SU-DHL-6 (cell line): ENCODE data around the gene EEF1A2.

Source experiments
- H2AFZ ChIP-seq: fragments of 200-600 bp; sonication (generic); 2 replicates; pipeline ENCODE4 v1.6.1; 2014; ENCODE audit warnings: low read depth, mild to moderate bottlenecking, moderate library complexity, mixed read lengths, antibody characterized with exemption, low read length; ENCODE audit not compliant: severe bottlenecking
- H3F3A ChIP-seq: fragments of 200-600 bp; shearing (Covaris generic); 2 replicates; pipeline ENCODE4 v1.6.0; 2016; ENCODE audit warnings: antibody characterized with exemption, mild to moderate bottlenecking; ENCODE audit not compliant: insufficient read depth
- H3K27ac ChIP-seq: fragments of 200-600 bp; sonication (generic); 2 replicates; pipeline ENCODE4 v1.5.1; 2016; ENCODE audit warnings: low read depth, mild to moderate bottlenecking, low read length, moderate library complexity, mixed read lengths
- H3K27me3 ChIP-seq: fragments of 200-600 bp; sonication (generic), shearing (Covaris generic); 2 replicates; pipeline ENCODE4 v1.6.0; 2014; ENCODE audit warnings: mild to moderate bottlenecking, low read length
- H3K36me3 ChIP-seq: fragments of 200-600 bp; sonication (generic); 2 replicates; pipeline ENCODE4 v1.6.1; 2014; ENCODE audit warnings: mild to moderate bottlenecking, low read length, mixed read lengths
- H3K4me2 ChIP-seq: fragments of 300-600, 200-600 bp; shearing (Covaris generic), sonication (generic); 2 replicates; pipeline ENCODE4 v1.6.0; 2014; ENCODE audit warnings: low read length, low read depth, mild to moderate bottlenecking; ENCODE audit not compliant: poor library complexity, severe bottlenecking
- H3K4me3 ChIP-seq: fragments of 200-600 bp; sonication (generic); 2 replicates; pipeline ENCODE4 v1.5.1; 2014; ENCODE audit warnings: antibody characterized with exemption, low read length, mild to moderate bottlenecking, mixed read lengths; ENCODE audit not compliant: insufficient read depth, poor library complexity, severe bottlenecking
- H3K79me2 ChIP-seq: fragments of 200-600 bp; sonication (generic); 2 replicates; pipeline ENCODE4 v1.6.1; 2014; ENCODE audit warnings: mild to moderate bottlenecking, low read length, moderate library complexity; ENCODE audit not compliant: insufficient read depth
- H3K9ac ChIP-seq: fragments of 200-600 bp; sonication (generic); 2 replicates; pipeline ENCODE4 v1.7.0; 2014; ENCODE audit warnings: mild to moderate bottlenecking, low read length
- H3K9me2 ChIP-seq: fragments of 200-600 bp; sonication (generic); replicated peaks from 2 replicates; pipeline ENCODE4 v1.6.1; 2014; ENCODE audit warnings: low read length; ENCODE audit not compliant: insufficient read depth
- H3K9me3 ChIP-seq: fragments of 200-600 bp; sonication (generic); 2 replicates; pipeline ENCODE4 v1.6.1; 2014; ENCODE audit warnings: low read length, mixed read lengths; ENCODE audit not compliant: insufficient read depth
- H4K20me1 ChIP-seq: fragments of 200-600 bp; sonication (generic); 2 replicates; pipeline ENCODE4 v1.6.1; 2014; ENCODE audit warnings: low read depth, mild to moderate bottlenecking, antibody characterized with exemption, low read length, moderate library complexity, mixed read lengths
- CTCF ChIP-seq: fragments of 200-600 bp; sonication (generic); IDR thresholded peaks from one replicate; pipeline ENCODE4 v1.5.1; 2017; ENCODE audit warnings: antibody characterized with exemption, mild to moderate bottlenecking, low read length, moderate library complexity; ENCODE audit not compliant: insufficient read depth, poor library complexity, severe bottlenecking
- EZH2phosphoT487 ChIP-seq: fragments of 200-600 bp; sonication (generic), shearing (Covaris generic); conservative IDR thresholded peaks from 2 replicates; pipeline ENCODE4 v1.6.1; 2018; ENCODE audit warnings: mild to moderate bottlenecking, antibody characterized with exemption, low read length, moderate library complexity, mixed read lengths

The EEF1A2 gene

GRCh38 chr20:63463400-63464288 lies 35.2 kb downstream of the EEF1A2 start:
- Histone ChIP-seq H3K27ac (no peak overlapping the region), H3K9me2 (no peaks in the 10 kb centered on the region), H3K4me2 (no peak overlapping the region), H3K79me2 (no peaks in the 10 kb centered on the region), H3K9me3 (no peaks in the 10 kb centered on the region), H2AFZ (no peak overlapping the region), H3K9ac (no peak overlapping the region), H3F3A (no peaks in the 10 kb centered on the region), H3K4me3 (no peak overlapping the region), H4K20me1 (no peaks in the 10 kb centered on the region), H3K27me3 (no peaks in the 10 kb centered on the region), H3K36me3 (no peaks in the 10 kb centered on the region)
- TF ChIP-seq CTCF, result no peak
- TF ChIP-seq EZH2phosphoT487, result no peak

GRCh38 chr20:63462244-63462643 lies 36.6 kb downstream of the EEF1A2 start:
- H3K27me3 ChIP-seq, result no peaks in the 10 kb centered on the region
- no peak overlapping the region for H3K27ac ChIP-seq
- H3K9me3 ChIP-seq, result no peaks in the 10 kb centered on the region
- no peaks in the 10 kb centered on the region for H3F3A ChIP-seq
- no peaks in the 10 kb centered on the region for H3K36me3 ChIP-seq
- H3K9me2 ChIP-seq, result no peaks in the 10 kb centered on the region
- no peak overlapping the region for H2AFZ ChIP-seq
- no peaks in the 10 kb centered on the region for H4K20me1 ChIP-seq
- no peak for TF ChIP-seq CTCF
- no peak for TF ChIP-seq EZH2phosphoT487
- no peak overlapping the region for H3K4me3 ChIP-seq
- H3K9ac ChIP-seq, result no peak overlapping the region
- H3K4me2 ChIP-seq, result no peak overlapping the region
- no peaks in the 10 kb centered on the region for H3K79me2 ChIP-seq

GRCh38 chr20:63461104-63461763 lies 37.6 kb downstream of the EEF1A2 start:
- H3K27me3 ChIP-seq, result no peaks in the 10 kb centered on the region
- H3K79me2 ChIP-seq, result no peaks in the 10 kb centered on the region

More at GRCh38 chr20:63461104-63461763, 37.6 kb downstream of the EEF1A2 start:
- Histone ChIP-seq H3K27ac (no peak overlapping the region), H3F3A (no peaks in the 10 kb centered on the region), H3K36me3 (no peaks in the 10 kb centered on the region), H3K4me3 (no peak overlapping the region), H3K9me3 (no peaks in the 10 kb centered on the region), H4K20me1 (no peaks in the 10 kb centered on the region), H3K9me2 (no peaks in the 10 kb centered on the region), H3K9ac (no peak overlapping the region), H3K4me2 (no peak overlapping the region), H2AFZ (no peak overlapping the region)
- TF ChIP-seq EZH2phosphoT487, result no peak
- no peak for TF ChIP-seq CTCF
